HEK293T (cell line): ENCODE data around the gene HES3.

ENCODE experiments used
- BHLHE40 ChIP-seq: fragments of 450-650 bp; IDR thresholded peaks from 2 replicates; pipeline ENCODE4 v1.6.1; 2016; ENCODE audit warnings: mild to moderate bottlenecking, moderate library complexity, borderline replicate concordance
- FOXA1 ChIP-seq: fragments of 450-650 bp; IDR thresholded peaks from 2 replicates; pipeline ENCODE4 v1.6.1; 2016; ENCODE audit warnings: mild to moderate bottlenecking
- FOXM1 ChIP-seq: fragments of 450-650 bp; IDR thresholded peaks from 2 replicates; pipeline ENCODE4 v1.6.1; 2017; ENCODE audit warnings: mild to moderate bottlenecking, borderline replicate concordance
- HDGF ChIP-seq: fragments of 450-650 bp; IDR thresholded peaks from 2 replicates; pipeline ENCODE4 v1.6.1; 2017; ENCODE audit warnings: antibody characterized with exemption, borderline replicate concordance
- LEF1 ChIP-seq: fragments of 450-650 bp; IDR thresholded peaks from 2 replicates; pipeline ENCODE4 v1.6.1; 2017; ENCODE audit warnings: mild to moderate bottlenecking, borderline replicate concordance
- NFRKB ChIP-seq: fragments of 450-650 bp; IDR thresholded peaks from 2 replicates; pipeline ENCODE4 v1.6.1; 2016; ENCODE audit warnings: mild to moderate bottlenecking, moderate library complexity
- PKNOX1 ChIP-seq: fragments of 450-650 bp; IDR thresholded peaks from 2 replicates; pipeline ENCODE4 v1.6.1; 2016
- ZNF384 ChIP-seq: fragments of 450-650 bp; IDR thresholded peaks from 2 replicates; pipeline ENCODE4 v1.6.1; 2016

GRCh38 chr1:6205849-6206519 is 38.0 kb upstream of the HES3 start, which contains the start of gene RNF207:
- no peak for TF ChIP-seq BHLHE40
- TF ChIP-seq FOXM1, result no peak
- no peak for TF ChIP-seq HDGF
- TF ChIP-seq PKNOX1, result no peak
- TF ChIP-seq ZNF384, result no peak
- TF ChIP-seq FOXA1, result no peak
- no peak for TF ChIP-seq NFRKB
- no peak for TF ChIP-seq LEF1
